GM21526 (cell line): ENCODE data around the gene OCA2.

ENCODE experiments used
- ATAC-seq: cut with Tn5 transposase; IDR thresholded peaks from one replicate; pipeline ENCODE4 v1.9.1; 2021; ENCODE audit warnings: moderate library complexity; ENCODE audit not compliant: unreplicated experiment, low FRiP score

OCA2 gene

GRCh38 chr15:28105793-28106192 is 6.7 kb upstream of the OCA2 start:
- no peak for ATAC-seq

DNA sequence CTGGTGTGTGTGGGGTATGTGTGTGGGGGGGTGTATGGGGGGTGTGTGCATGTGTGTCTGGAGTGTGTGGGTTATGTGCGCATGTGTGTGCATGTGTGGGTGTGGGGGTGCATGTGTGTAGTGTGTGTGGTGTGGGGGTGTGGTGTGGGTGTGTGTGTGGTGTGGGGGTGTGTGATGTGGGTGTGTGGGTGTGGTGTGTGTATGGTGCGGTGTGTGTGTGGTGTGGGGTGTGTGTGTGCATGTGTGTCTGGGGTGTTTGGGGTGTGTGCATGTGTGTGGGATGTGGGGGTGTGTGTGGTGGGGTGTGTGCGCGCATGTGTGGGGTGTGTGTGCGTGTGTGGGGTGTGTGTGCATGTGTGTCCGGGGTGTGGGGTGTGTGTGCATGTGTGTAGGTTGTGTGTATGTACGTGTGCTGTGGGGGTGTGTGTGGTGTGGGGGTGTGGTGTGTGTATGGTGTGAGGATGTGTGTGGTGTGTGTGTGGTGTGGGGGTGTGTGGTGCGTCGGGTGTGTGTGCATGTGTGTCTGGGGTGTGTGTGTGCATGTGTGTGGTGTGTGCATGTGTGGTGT is 6.2 kb upstream of the OCA2 start:
- no peak for ATAC-seq

- ATAC-seq = no peak
Measured at GRCh38 chr15:28104326-28104725, 5.2 kb upstream of the OCA2 start.

- no peak for ATAC-seq
Measured at GRCh38 chr15:28103831-28104230, 4.7 kb upstream of the OCA2 start.

DNA sequence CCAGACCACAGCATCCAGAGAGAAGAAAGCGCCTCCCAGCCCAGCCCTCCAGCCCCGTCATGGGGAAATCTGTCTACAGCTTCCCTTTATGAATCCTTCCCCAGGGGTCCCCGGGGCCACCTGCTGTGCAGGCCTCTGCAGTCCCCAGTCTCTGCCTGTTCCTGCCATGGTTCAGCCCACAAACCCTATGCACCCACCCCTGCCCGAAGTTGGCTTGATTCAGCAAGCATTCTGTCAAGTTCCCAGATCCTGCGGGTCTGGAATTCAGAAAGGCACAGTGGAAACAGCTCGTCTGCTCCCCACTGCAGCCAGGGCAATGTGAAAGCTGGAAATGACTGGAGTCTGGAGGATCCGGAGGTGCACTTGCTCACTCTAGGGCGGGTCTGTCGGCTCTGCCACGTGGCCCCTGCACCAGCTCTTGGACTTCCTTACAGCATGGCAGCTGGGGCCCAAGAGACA is 2.9 kb upstream of the OCA2 start:
- no peak for ATAC-seq

DNA sequence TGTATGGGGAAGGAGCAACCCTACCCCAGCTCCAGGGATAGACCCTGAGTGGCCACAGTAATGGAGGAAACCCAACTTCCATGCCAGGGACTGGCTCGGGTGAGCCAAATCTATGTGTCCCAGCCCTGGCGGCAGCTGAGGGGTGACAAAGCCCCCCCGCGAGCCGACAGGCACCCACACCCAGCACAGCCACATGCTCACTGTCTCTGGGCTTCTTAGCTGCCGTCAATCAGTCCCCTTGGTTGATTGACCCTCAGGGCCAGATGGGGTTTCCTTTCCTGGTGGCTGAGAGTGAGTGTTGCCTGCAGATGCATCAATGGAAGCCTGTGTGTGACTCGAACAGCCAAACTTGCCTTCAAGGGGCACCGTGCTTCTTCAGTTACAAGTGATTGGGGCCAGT is 2.1 kb upstream of the OCA2 start:
- no peak for ATAC-seq

DNA sequence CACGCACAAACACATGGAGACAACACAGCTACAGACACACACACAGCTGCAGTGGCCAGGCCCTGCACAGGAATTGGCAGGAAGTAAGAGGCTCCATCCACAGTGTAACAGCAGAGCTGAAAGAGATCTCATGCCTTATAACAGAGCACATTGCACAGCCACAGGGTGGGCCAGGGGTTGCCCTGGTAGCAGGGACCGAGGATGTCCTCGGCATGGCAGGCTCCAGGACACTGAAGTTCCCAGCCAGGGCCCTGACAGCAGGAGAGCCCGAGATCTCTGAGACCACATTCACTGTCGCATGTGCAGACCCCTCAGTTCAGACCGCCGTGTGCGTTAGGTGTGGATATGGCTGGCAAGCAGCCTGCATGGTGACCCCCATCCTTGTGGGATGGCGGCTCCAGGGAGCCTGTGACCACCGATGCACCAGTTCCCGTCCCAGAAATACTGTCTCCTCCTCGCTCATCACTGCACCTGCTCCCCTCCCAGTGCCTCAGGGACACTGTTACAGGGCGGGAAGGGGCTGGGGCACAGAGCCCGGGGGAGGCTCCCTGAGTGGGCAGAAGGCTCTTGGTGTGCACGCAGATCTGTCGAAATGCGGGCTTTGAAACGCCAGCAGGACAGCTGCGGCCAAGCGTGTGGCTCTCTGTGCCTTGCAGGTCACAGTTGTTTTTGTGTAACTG is 1.5 kb upstream of the OCA2 start:
- ATAC-seq = no peak

- ATAC-seq = no peak
Measured at GRCh38 chr15:28099555-28100140, 533 bp upstream of the OCA2 start.

DNA sequence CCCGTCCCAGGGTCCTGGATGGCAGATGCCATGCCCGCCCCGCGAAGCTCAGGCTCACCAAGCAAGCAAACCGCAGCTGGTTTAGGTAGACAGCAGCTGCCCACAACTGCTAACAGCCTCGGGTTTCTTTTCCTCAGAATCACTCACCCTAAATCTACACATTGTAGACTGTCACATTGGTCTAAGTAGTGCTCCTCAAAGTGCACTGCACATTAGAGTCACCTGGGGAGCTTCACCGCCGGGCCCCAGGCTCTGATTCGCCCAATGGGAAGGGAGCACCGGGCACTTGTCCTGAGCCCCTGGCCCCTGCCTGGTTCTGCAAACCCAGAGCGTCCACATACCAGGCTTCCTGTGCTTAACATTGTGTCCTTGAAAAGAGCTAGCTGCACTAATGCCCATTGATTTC is 752 bp downstream of the OCA2 start:
- no peak for ATAC-seq

DNA sequence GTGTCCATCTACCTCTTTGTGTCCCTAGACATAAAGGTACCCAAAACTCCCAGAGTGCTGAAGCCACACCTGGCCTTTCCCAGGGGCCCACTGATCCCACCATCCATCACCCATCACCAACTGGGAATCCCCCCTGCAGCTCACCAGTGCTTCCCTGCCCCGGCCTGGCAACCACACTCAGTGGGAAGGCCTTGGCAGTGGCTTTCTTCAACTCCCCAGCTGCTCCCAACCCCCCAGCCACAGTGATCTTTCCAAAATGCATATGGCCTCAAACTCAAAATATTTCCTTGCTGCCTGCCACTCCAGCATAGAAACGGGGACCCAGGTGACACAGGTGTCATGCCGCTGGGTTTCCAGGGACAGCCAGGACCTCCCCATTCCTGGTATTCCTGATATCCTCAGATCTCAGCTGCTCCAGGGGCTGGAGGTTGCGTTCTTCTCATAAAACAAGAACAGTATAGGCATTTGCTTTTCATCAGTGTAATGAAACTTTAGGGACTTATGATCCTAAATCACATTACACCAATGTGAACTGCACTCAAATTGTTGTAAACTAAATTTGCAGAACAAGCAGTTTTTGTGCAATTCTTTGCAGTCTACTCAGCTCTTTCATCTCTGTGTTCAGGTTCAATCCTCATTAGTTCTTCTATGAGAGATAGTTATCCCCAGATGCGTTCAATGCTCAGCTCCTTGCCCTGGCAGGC is 1.3 kb downstream of the OCA2 start:
- no peak for ATAC-seq

DNA sequence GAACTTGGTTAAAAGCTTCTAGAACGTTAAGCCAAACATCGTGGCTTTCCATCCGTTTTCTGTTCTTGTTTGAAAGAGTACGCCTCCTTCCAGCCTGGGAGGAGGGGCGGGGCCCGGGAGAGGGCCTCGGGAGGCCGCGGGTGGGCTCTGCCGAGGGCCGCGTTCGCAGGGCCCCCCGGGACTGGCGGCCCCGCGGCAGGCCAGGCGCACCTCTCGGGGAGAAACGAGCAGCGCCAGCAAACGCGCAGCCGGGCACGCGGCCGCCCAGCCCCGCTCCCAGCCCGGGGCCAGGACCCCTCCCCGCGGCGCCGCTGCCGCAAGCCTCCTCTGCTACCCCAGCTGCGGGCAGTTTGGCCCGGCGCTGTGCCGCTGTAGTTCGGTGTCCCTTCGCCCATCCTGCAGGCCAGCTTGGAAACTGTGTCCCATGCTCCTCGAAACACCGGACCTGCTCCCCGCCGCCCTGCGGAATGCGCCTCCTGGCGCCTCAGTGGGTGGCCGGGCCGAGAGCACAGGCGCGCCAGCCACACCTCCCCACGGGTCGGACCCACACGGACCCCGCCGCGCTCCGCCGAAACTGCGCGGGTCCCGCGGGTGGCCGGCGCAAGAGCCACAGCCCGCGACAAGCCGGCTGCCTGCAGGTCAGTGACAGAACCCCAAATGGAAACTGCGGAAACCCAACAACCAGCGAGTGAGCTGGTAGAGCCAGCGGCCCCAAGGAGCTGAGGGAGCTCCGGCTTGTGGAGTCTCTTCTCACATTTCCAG is 2.3 kb downstream of the OCA2 start:
- ATAC-seq = peak; percentile 5

DNA sequence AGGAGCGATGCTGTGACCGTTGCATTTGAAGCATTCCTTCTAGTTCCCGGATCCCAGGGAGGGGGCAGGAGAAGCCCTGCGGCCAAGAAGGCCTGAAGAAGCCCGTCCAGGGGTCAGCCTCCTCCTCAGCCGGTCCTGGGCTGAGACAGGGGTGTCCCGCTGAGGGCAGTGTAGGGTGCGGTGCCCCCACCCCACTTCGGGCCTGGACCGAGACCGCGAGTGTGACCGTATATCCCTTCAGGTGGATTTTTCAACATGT is 2.8 kb downstream of the OCA2 start:
- ATAC-seq = no peak

DNA sequence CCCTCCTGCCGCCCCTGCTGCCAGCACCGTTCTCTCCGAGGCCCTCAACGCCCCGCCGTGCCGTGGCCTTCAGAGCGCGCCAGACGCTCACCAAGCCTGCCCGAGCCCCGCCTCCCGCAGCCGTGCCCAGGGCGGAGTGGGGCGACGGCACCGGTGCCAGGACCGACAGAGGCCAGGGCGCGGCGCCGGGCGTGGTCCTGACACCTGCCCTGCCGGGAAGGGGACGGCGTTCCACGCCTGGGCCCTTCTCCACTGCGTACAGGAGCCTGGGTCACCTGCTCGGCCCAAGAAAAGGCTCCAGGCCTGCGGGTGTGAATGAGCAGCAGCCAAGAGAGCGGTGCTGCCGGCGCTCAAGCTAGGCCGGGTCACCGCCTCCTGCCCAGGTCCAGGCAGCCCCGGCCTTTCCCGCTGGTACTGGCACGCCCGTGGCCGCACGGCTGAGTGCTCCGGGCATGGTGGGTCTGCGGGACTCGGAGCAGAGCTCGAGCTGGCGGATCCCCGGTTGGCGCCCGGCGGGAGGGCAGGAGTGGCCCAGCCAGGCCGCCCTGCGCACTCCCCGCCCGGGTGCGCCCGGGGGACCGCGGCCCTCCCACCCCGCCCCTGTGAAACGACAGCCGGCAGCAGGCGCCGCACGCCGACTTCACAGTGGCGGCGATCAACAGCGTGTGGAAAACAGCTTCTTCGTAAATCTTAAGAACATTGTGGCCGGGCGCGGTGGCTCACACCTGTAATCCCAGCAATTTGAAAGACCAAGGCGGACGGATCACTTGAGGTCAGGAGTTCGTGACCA is 4.2 kb downstream of the OCA2 start:
- ATAC-seq = no peak

DNA sequence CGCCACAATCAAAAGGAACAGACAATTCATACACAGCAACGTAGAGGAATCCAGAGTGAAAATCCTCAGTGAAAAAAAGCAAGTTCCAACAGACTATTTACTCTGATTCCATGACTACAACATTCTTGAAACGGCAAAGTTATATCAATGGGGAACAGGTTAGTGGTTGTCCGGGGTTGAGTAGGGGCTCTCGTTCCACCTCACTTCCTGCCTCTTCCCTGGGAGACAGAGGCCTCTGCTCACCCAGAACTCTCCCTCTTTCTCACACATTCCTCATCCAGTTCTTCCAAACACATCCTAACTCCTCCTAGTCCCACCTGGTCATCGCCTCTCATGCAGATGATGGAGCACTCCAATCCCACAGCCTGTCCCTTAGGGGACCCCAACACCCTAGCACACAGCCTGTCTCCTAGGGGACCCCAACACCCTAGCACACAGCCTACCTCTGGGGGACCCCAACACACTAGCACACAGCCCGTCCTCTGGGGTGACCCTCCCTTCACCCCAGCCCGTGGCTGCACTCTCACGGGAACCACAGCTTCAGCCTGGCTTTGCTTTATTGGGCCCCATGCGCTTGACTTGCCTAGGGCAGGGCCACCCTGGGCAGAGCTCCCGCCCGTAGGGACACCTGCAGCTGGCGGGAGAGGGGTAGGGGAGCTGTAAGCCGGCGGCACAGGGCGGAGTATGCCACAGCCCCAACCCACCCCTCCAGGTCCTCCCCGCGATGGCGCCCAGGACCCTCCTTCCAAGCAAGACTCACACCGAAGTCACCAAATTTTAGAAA is 5.2 kb downstream of the OCA2 start:
- no peak for ATAC-seq

GRCh38 chr15:28091313-28091712 is 7.8 kb downstream of the OCA2 start:
- no peak for ATAC-seq

- ATAC-seq = peak; percentile 91
Measured at GRCh38 chr15:28086175-28086703, 12.9 kb downstream of the OCA2 start.

GRCh38 chr15:28085489-28086174 is 13.5 kb downstream of the OCA2 start:
- no peak for ATAC-seq

DNA sequence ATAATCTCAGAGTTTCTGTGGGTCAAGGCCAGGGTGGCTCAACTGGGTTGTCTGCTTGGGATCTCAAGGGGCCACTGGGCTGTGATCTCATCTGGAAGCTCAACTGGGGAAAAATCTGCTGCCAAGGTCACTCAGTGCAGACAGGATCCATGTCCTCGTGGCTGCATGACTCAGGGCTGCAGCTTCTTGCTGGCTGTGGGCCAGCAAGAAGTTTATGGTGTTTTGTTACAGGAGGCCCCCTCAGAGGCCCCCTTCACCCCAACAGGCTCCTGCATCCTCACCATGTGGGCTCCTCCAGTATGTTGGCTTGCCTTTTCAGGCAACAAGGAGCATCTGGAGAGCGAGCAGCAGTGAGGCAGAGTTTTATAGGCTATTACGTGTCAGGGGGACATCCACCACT is 14.6 kb downstream of the OCA2 start:
- no peak for ATAC-seq
